OCI-LY1 (cell line): Measurements from ENCODE around the gene PACS2.
A peak's percentile ranks its signal among the peaks of the same experiment; 100 is the strongest.

Experiments
- H2AFZ ChIP-seq: fragments of 200-600 bp; sonication (generic), shearing (Covaris generic); 2 replicates; pipeline ENCODE4 v1.6.0; 2014; ENCODE audit warnings: antibody characterized with exemption, mild to moderate bottlenecking, low read length
- H3F3A ChIP-seq: fragments of 200-600 bp; sonication (generic), shearing (Covaris generic); 2 replicates; pipeline ENCODE4 v1.6.0; 2014; ENCODE audit warnings: mild to moderate bottlenecking, antibody characterized with exemption, low read length, moderate library complexity; ENCODE audit not compliant: insufficient read depth
- H3K27ac ChIP-seq: fragments of 200-600 bp; sonication (generic); 2 replicates; pipeline ENCODE4 v1.5.1; 2014; ENCODE audit warnings: low read length, mixed run types, mild to moderate bottlenecking, low read depth; ENCODE audit not compliant: poor library complexity, severe bottlenecking
- H3K27me3 ChIP-seq: fragments of 200-600 bp; sonication (generic); 2 replicates; pipeline ENCODE4 v1.6.0; 2014; ENCODE audit warnings: antibody characterized with exemption, mild to moderate bottlenecking, low read length, moderate library complexity; ENCODE audit not compliant: insufficient read depth
- H3K36me3 ChIP-seq: fragments of 200-600 bp; sonication (generic); 2 replicates; pipeline ENCODE4 v1.6.1; 2014; ENCODE audit warnings: mild to moderate bottlenecking, antibody characterized with exemption, low read length, moderate library complexity, mixed read lengths; ENCODE audit not compliant: insufficient read depth
- H3K4me1 ChIP-seq: fragments of 200-600 bp; sonication (generic); 2 replicates; pipeline ENCODE4 v1.5.1; 2014; ENCODE audit warnings: mild to moderate bottlenecking, low read length, moderate library complexity; ENCODE audit not compliant: insufficient read depth, severe bottlenecking
- H3K4me2 ChIP-seq: fragments of 200-600 bp; sonication (generic), shearing (Covaris generic); 2 replicates; pipeline ENCODE4 v1.6.1; 2014; ENCODE audit warnings: low read length
- H3K4me3 ChIP-seq: fragments of 200-600 bp; sonication (generic); 2 replicates; pipeline ENCODE4 v1.5.1; 2014; ENCODE audit warnings: low read length, low read depth, mild to moderate bottlenecking, mixed read lengths; ENCODE audit not compliant: poor library complexity, severe bottlenecking
- H3K79me2 ChIP-seq: fragments of 200-600 bp; shearing (Covaris generic); 2 replicates; pipeline ENCODE4 v1.6.1; 2016; ENCODE audit warnings: mixed run types, low read length, mixed read lengths; ENCODE audit not compliant: insufficient read depth
- H3K9ac ChIP-seq: fragments of 200-600 bp; sonication (generic), shearing (Covaris generic); 2 replicates; pipeline ENCODE4 v1.6.1; 2014; ENCODE audit warnings: mild to moderate bottlenecking, low read length, mixed read lengths
- H3K9me2 ChIP-seq: fragments of 200-600 bp; sonication (generic), shearing (Covaris generic); 2 replicates; pipeline ENCODE4 v1.6.1; 2014; ENCODE audit warnings: low read depth, mild to moderate bottlenecking, low read length, mixed read lengths
- H3K9me3 ChIP-seq: fragments of 200-600 bp; shearing (Covaris generic); 2 replicates; pipeline ENCODE4 v1.6.1; 2014; ENCODE audit warnings: low read length, mixed read lengths
- H4K20me1 ChIP-seq: fragments of 200-600 bp; sonication (generic), shearing (Covaris generic); 2 replicates; pipeline ENCODE4 v1.6.0; 2016; ENCODE audit warnings: mild to moderate bottlenecking, low read length; ENCODE audit not compliant: insufficient read depth
- CTCF ChIP-seq: fragments of 200-600 bp; sonication (generic), shearing (Covaris generic); IDR thresholded peaks from 2 replicates; pipeline ENCODE4 v1.5.1; 2017; ENCODE audit warnings: mild to moderate bottlenecking, antibody characterized with exemption, low read length, moderate library complexity, mixed read lengths
- EZH2 ChIP-seq: fragments of 200-600 bp; sonication (generic), shearing (Covaris generic); IDR thresholded peaks from 2 replicates; pipeline ENCODE4 v1.8.0; 2017; ENCODE audit warnings: borderline replicate concordance, mixed run types, mild to moderate bottlenecking, antibody characterized with exemption, low read length, moderate library complexity, mixed read lengths

PACS2 gene

GRCh38 chr14:105315211-105315721 is 718 bp downstream of the PACS2 start:
- peak overlapping the region; percentile 81 for H3K4me2 ChIP-seq
- no peaks in the 10 kb centered on the region for H3K36me3 ChIP-seq
- H3K79me2 ChIP-seq, result no peaks in the 10 kb centered on the region
- TF ChIP-seq EZH2 (no peak), CTCF (no peak; the same call in 1 of the 2 replicates)
- H3K4me1 ChIP-seq, result peaks cover 19% of the 10 kb centered on the region
- H3K9me3 ChIP-seq, result no peaks in the 10 kb centered on the region
- H3K27ac ChIP-seq, result no peak overlapping the region
- H4K20me1 ChIP-seq, result no peaks in the 10 kb centered on the region
- no peaks in the 10 kb centered on the region for H3F3A ChIP-seq
- no peak overlapping the region for H2AFZ ChIP-seq
- H3K9me2 ChIP-seq, result no peaks in the 10 kb centered on the region
- H3K9ac ChIP-seq, result peak overlapping the region; percentile 14; the same call in 1 of the 2 replicates
- peaks cover 5% of the 10 kb centered on the region; the same call in 1 of the 2 replicates for H3K27me3 ChIP-seq
- H3K4me3 ChIP-seq, result peak overlapping the region; percentile 65

GRCh38 chr14:105315941-105316576 is 1.5 kb downstream of the PACS2 start:
- Histone ChIP-seq H3K4me3 (peak overlapping the region; percentile 65), H3K4me1 (peaks cover 19% of the 10 kb centered on the region), H3K9ac (peak overlapping the region; percentile 14; the same call in 1 of the 2 replicates), H2AFZ (no peak overlapping the region), H3K9me3 (no peaks in the 10 kb centered on the region), H3K36me3 (no peaks in the 10 kb centered on the region), H3K79me2 (no peaks in the 10 kb centered on the region), H3F3A (no peaks in the 10 kb centered on the region), H3K27me3 (peaks cover 5% of the 10 kb centered on the region; the same call in 1 of the 2 replicates), H4K20me1 (no peaks in the 10 kb centered on the region), H3K9me2 (no peaks in the 10 kb centered on the region), H3K27ac (no peak overlapping the region), H3K4me2 (peak overlapping the region; percentile 81)
- TF ChIP-seq CTCF (no peak), EZH2 (no peak)

- Histone ChIP-seq H3F3A (no peaks in the 10 kb centered on the region), H3K4me1 (peaks cover 19% of the 10 kb centered on the region), H3K4me3 (no peak overlapping the region), H3K79me2 (no peaks in the 10 kb centered on the region), H4K20me1 (no peaks in the 10 kb centered on the region), H3K4me2 (no peak overlapping the region), H3K27ac (no peak overlapping the region), H3K27me3 (peaks cover 5% of the 10 kb centered on the region; the same call in 1 of the 2 replicates), H3K9ac (no peak overlapping the region), H3K9me3 (no peaks in the 10 kb centered on the region), H3K9me2 (no peaks in the 10 kb centered on the region), H2AFZ (no peak overlapping the region), H3K36me3 (no peaks in the 10 kb centered on the region)
- TF ChIP-seq CTCF (no peak), EZH2 (no peak)
These were observed 2.0 kb downstream of the PACS2 start for GRCh38 chr14:105316577-105316941.
